A549 (cell line): Measurements from ENCODE around the gene AGAP3. TPM values are rescaled to one million over a fixed set of nuclear protein-coding genes. Genes with fewer than 3 reads are reported as not detected.

ENCODE experiments used
- ATAC-seq, 2 experiments: fragments of 200-7000 bp in 1 of 2; fragments of >200 bp in 1 of 2; cut with Nextera tagmentation in 1 of 2; cut with Tn5 transposase in 1 of 2; 3 replicates each; pipeline versions ENCODE4 v1.8.0 to v1.9.1; 2018 to 2020; ENCODE audit warnings: mild to moderate bottlenecking in 1 of 2, moderate library complexity in 1 of 2
- CTCF ChIA-PET: fragments of 300-600 bp; sonication (Branson Sonifier 250); formaldehyde crosslinking; extraction: SDS; loops from one replicate; lab custom pipeline; 2021; ENCODE audit warnings: antibody characterized with exemption, inconsistent platforms; lab: Yijun Ruan, JAX
- POLR2A ChIA-PET: fragments of 350-600 bp; formaldehyde crosslinking; extraction: SDS; loops from one replicate; lab custom pipeline; 2021; ENCODE audit warnings: antibody characterized with exemption, inconsistent platforms; lab: Yijun Ruan, JAX
- DNase-seq, 2 experiments: peaks; one replicate each; pipeline versions ENCODE4 v3.0.0 to v3.0.0-alpha.2; 2011 to 2016; ENCODE audit warnings: low read depth in 1 of 2, low spot score in 1 of 2
- FAIRE-seq: peaks from 2 replicates; lab custom pipeline; 2011; peaks lifted over from hg19 to GRCh38; lab: Jason Lieb, UNC
- H3K27ac ChIP-seq, 2 experiments: fragments of >200 bp; sonication (Bioruptor Twin); formaldehyde crosslinking; 3 replicates each; pipeline ENCODE4 v1.5.1; 2016 to 2017
- H3K4me1 ChIP-seq: fragments of >200 bp; sonication (Bioruptor Twin); formaldehyde crosslinking; 3 replicates; pipeline ENCODE4 v1.6.1; 2016
- H3K4me2 ChIP-seq: fragments of >200 bp; sonication (Bioruptor Twin); formaldehyde crosslinking; 3 replicates; pipeline ENCODE4 v1.6.1; 2016
- H3K4me3 ChIP-seq: fragments of >200 bp; sonication (Bioruptor Twin); formaldehyde crosslinking; 3 replicates; pipeline ENCODE4 v1.5.1; 2016
- H3K9me3 ChIP-seq: fragments of >200 bp; sonication (Bioruptor Twin); formaldehyde crosslinking; 3 replicates; pipeline ENCODE4 v1.6.1; 2016
- BCL3 ChIP-seq: fragments of >200 bp; sonication (Bioruptor Twin); formaldehyde crosslinking; IDR thresholded peaks from 3 replicates; pipeline ENCODE4 v1.6.1; 2016
- BHLHE40 ChIP-seq: IDR thresholded peaks from 2 replicates; pipeline ENCODE4 v1.6.1; 2012; ENCODE audit warnings: low read depth, low read length, inconsistent platforms
- CBX8 ChIP-seq: fragments of 200-600 bp; sonication (generic); IDR thresholded peaks from 2 replicates; pipeline ENCODE4 v1.6.1; 2016
- CHD2 ChIP-seq: fragments of 150-350 bp; IDR thresholded peaks from 2 replicates; pipeline ENCODE4 v1.6.1; 2014; ENCODE audit warnings: low read length; ENCODE audit not compliant: partially characterized antibody
- CTCF ChIP-seq: fragments of >200 bp; sonication (Bioruptor Twin); formaldehyde crosslinking; IDR thresholded peaks from 3 replicates; pipeline ENCODE4 v1.5.1; 2016
- E2F6 ChIP-seq: IDR thresholded peaks from 2 replicates; pipeline ENCODE4 v1.6.1; 2012; ENCODE audit warnings: low read depth, borderline replicate concordance
- EHF ChIP-seq: fragments of 250-450 bp; sonication (Bioruptor Pico); IDR thresholded peaks from 2 replicates; pipeline ENCODE4 v1.5.0; 2020; ENCODE audit warnings: mild to moderate bottlenecking
- EHMT2 ChIP-seq: fragments of 200-600 bp; sonication (generic); IDR thresholded peaks from 2 replicates; pipeline ENCODE4 v1.6.1; 2016; ENCODE audit warnings: antibody characterized with exemption, low read depth, mild to moderate bottlenecking, moderate library complexity
- ELK1 ChIP-seq: fragments of 150-350 bp; IDR thresholded peaks from 2 replicates; pipeline ENCODE4 v1.6.1; 2014; ENCODE audit warnings: low read depth, mild to moderate bottlenecking, low read length
- EP300 ChIP-seq, 2 experiments: fragments of >200 bp; sonication (Bioruptor Twin); formaldehyde crosslinking; IDR thresholded peaks; 2 replicates in 1 of 2; 3 replicates in 1 of 2; pipeline ENCODE4 v1.6.1; 2016 to 2017
- FOSB ChIP-seq: fragments of 250-450 bp; sonication (Bioruptor Pico); IDR thresholded peaks from 2 replicates; pipeline ENCODE4 v1.5.0; 2020; ENCODE audit warnings: mild to moderate bottlenecking, moderate library complexity
- FOSL2 ChIP-seq, 2 experiments: fragments of 450-650 bp in 1 of 2; fragments of >200 bp in 1 of 2; sonication (Bioruptor Twin) in 1 of 2; formaldehyde crosslinking; IDR thresholded peaks; 2 replicates each; pipeline versions ENCODE4 v1.5.0 to v1.6.1; 2016 to 2020; ENCODE audit warnings: mild to moderate bottlenecking in 1 of 2, moderate library complexity in 1 of 2
- FOXS1 ChIP-seq: fragments of 250-450 bp; sonication (Bioruptor Pico); IDR thresholded peaks from 2 replicates; pipeline ENCODE4 v1.5.0; 2020; ENCODE audit warnings: mild to moderate bottlenecking, moderate library complexity
- GATA3 ChIP-seq: IDR thresholded peaks from 2 replicates; pipeline ENCODE4 v1.6.1; 2012; ENCODE audit warnings: borderline replicate concordance
- HES2 ChIP-seq: fragments of >200 bp; sonication (Bioruptor Twin); formaldehyde crosslinking; IDR thresholded peaks from 2 replicates; pipeline ENCODE4 v1.6.1; 2016
- HMGXB4 ChIP-seq: fragments of 250-450 bp; sonication (Bioruptor Pico); IDR thresholded peaks from 2 replicates; pipeline ENCODE4 v1.5.0; 2021; ENCODE audit warnings: mild to moderate bottlenecking, moderate library complexity, borderline replicate concordance
- HOXB13 ChIP-seq: fragments of 250-450 bp; sonication (Bioruptor Pico); IDR thresholded peaks from 2 replicates; pipeline ENCODE4 v1.5.0; 2020; ENCODE audit warnings: low read depth, mild to moderate bottlenecking, moderate library complexity
- JUN ChIP-seq, 2 experiments: fragments of >200 bp; sonication (Bioruptor Twin); formaldehyde crosslinking; IDR thresholded peaks; 2 replicates in 1 of 2; 3 replicates in 1 of 2; pipeline ENCODE4 v1.6.1; 2016 to 2017
- MAX ChIP-seq: IDR thresholded peaks from 2 replicates; pipeline ENCODE4 v1.6.1; 2012
- MYC ChIP-seq: IDR thresholded peaks from 2 replicates; pipeline ENCODE4 v1.6.1; 2012; ENCODE audit warnings: mild to moderate bottlenecking, inconsistent platforms, low read length, improper control_type of control experiment, borderline replicate concordance
- NFE2L2 ChIP-seq: fragments of 150-350 bp; conservative IDR thresholded peaks from 2 replicates; pipeline ENCODE4 v1.6.1; 2014; ENCODE audit warnings: low read length
- NPAS2 ChIP-seq: fragments of 250-450 bp; sonication (Bioruptor Pico); IDR thresholded peaks from 2 replicates; pipeline ENCODE4 v1.8.0; 2022; ENCODE audit warnings: mild to moderate bottlenecking, moderate library complexity, borderline replicate concordance
- NR3C1 ChIP-seq: fragments of >200 bp; sonication (Bioruptor Twin); formaldehyde crosslinking; IDR thresholded peaks from 3 replicates; pipeline ENCODE4 v1.6.1; 2017
- PHF8 ChIP-seq: fragments of 200-600 bp; sonication (generic); IDR thresholded peaks from 2 replicates; pipeline ENCODE4 v1.6.1; 2016; ENCODE audit warnings: low read depth, mild to moderate bottlenecking, antibody characterized with exemption, moderate library complexity, borderline replicate concordance
- POLR2A ChIP-seq: IDR thresholded peaks from 2 replicates; pipeline ENCODE4 v1.6.1; 2012; ENCODE audit warnings: mild to moderate bottlenecking, low read length
- RCOR1 ChIP-seq: fragments of 150-350 bp; IDR thresholded peaks from 2 replicates; pipeline ENCODE4 v1.6.1; 2014; ENCODE audit warnings: antibody characterized with exemption, low read length, low read depth
- RNF2 ChIP-seq: fragments of 200-600 bp; sonication (generic); IDR thresholded peaks from 2 replicates; pipeline ENCODE4 v1.6.1; 2016; ENCODE audit warnings: low read depth, mild to moderate bottlenecking, antibody characterized with exemption, moderate library complexity, borderline replicate concordance
- SMC3 ChIP-seq: fragments of >200 bp; sonication (Bioruptor Twin); formaldehyde crosslinking; IDR thresholded peaks from 3 replicates; pipeline ENCODE4 v1.6.1; 2018; ENCODE audit warnings: inconsistent platforms
- TP53 ChIP-seq: fragments of 250-450 bp; sonication (Bioruptor Pico); IDR thresholded peaks from 2 replicates; pipeline ENCODE4 v1.5.0; 2021; ENCODE audit warnings: mild to moderate bottlenecking, moderate library complexity
- USF2 ChIP-seq: fragments of 450-650 bp; IDR thresholded peaks from 2 replicates; pipeline ENCODE4 v1.6.1; 2014; ENCODE audit warnings: antibody characterized with exemption
- ZNF302 ChIP-seq: fragments of 250-450 bp; sonication (Bioruptor Pico); IDR thresholded peaks from 2 replicates; pipeline ENCODE4 v1.9.0; 2021; ENCODE audit warnings: inconsistent platforms, mild to moderate bottlenecking, moderate library complexity
- ZSCAN20 ChIP-seq: fragments of 250-450 bp; sonication (Bioruptor Pico); IDR thresholded peaks from 2 replicates; pipeline ENCODE4 v1.8.0; 2022; ENCODE audit warnings: mild to moderate bottlenecking, moderate library complexity
- WGBS: methylation state at CpG from one replicate; pipeline ENCODE4 v1.1.6; 2017; ENCODE audit errors: missing lambda C conversion rate; 5-methylcytosine and 5-hydroxymethylcytosine counted together
- polyA plus RNA-seq, 4 experiments: library from polyadenylated mRNA; depleted of rRNA in 3 of 4; stranded (reverse); fragments of >200 nt; fragmentation: RNase III in 1 of 4; extraction: RNeasy Plus Mini Kit Qiagen cat#74134 plus additional on column Dnase treatment in 1 of 4; gene quantifications; 2 replicates in 3 of 4; 3 replicates in 1 of 4; pipeline ENCODE4 v1.2.3, GENCODE V29; 2011 to 2017

AGAP3 gene
- polyA plus RNA-seq, 2 of the 4 experiments (the other 2 are of a cell fraction): 33.8 to 45.9 TPM

- WGBS: under 1% methylated on average over 35 of the region's 46 CpGs
- H3K4me1 ChIP-seq: peaks cover 24% of the 10 kb centered on the region
- H3K4me2 ChIP-seq: peak overlapping the region; percentile 92
- ATAC-seq (peak; percentile 54 to 82), DNase-seq (peak; percentile 99 to 100), FAIRE-seq (no peak)
- H3K27ac ChIP-seq: peak overlapping the region; percentile 99
- POLR2A ChIA-PET: interaction anchor here (1.0 to 1.4 kb wide), 3 partner anchors 19 to 30 kb away, joined by 3 to 4 read pairs (median 4); partner anchors contain the start of genes ABCB8 and FASTK
- H3K4me3 ChIP-seq: peak overlapping the region; percentile 86
- H3K9me3 ChIP-seq: no peaks in the 10 kb centered on the region
- CTCF ChIA-PET: interaction anchor here (0.6 to 4.0 kb wide), 9 partner anchors 13 to 691 kb away, joined by 3 to 14 read pairs (median 5); partner anchors contain the start of gene ABCB8
- TF ChIP-seq CBX8: no peak
- TF ChIP-seq NFE2L2: no peak
- no peak for TF ChIP-seq NPAS2 (CRISPR knock-in tag)
- no peak for TF ChIP-seq ELK1
- TF ChIP-seq JUN (IDR thresholded peaks at IDR 0.05): peak; percentile 53 to 64; a peak in 4 of 5 replicates
- no peak for TF ChIP-seq FOSL2 (IDR thresholded peaks at IDR 0.05)
- peak; percentile 30; the same call in 1 of the 2 replicates for TF ChIP-seq FOSL2 (CRISPR knock-in tag; IDR thresholded peaks at IDR 0.05)
- no peak for TF ChIP-seq GATA3
- TF ChIP-seq BHLHE40: no peak
- no peak for TF ChIP-seq NR3C1
- TF ChIP-seq BCL3: 0 out of 3 replicates have a peak, but pooled peaks have one; percentile 12
- no peak for TF ChIP-seq ZNF302 (CRISPR knock-in tag)
- no peak for TF ChIP-seq HOXB13
- peak; percentile 75 for TF ChIP-seq POLR2A
- no peak for TF ChIP-seq FOXS1 (CRISPR knock-in tag)
- peak; percentile 47 for TF ChIP-seq USF2
- TF ChIP-seq SMC3: no peak
- TF ChIP-seq FOSB: no peak
- peak; percentile 53 for TF ChIP-seq MAX
- TF ChIP-seq TP53 (CRISPR knock-in tag): no peak
- TF ChIP-seq EP300 (IDR thresholded peaks at IDR 0.05): no peak
- TF ChIP-seq ZSCAN20 (CRISPR knock-in tag): no peak
- TF ChIP-seq E2F6: no peak
- no peak for TF ChIP-seq CTCF
- TF ChIP-seq EHMT2: no peak
- peak; percentile 58 for TF ChIP-seq PHF8
- TF ChIP-seq HMGXB4 (CRISPR knock-in tag): no peak
- TF ChIP-seq RNF2: no peak
- TF ChIP-seq EHF: no peak
- no peak for TF ChIP-seq RCOR1
- TF ChIP-seq HES2: no peak
- 0 out of 2 replicates have a peak, but pooled peaks have one; percentile 6 for TF ChIP-seq MYC
- no peak for TF ChIP-seq CHD2
Measured at GRCh38 chr7:151057989-151058780, 28.1 kb upstream of the AGAP3 start.
